Measurements from ENCODE around the gene KCNMA1.
"Not testable (repeated sequence)": the region's sequence is repeated elsewhere in the genome, so short reads cannot be mapped to it uniquely, and the experiment has no call there.

Gene KCNMA1

DNA sequence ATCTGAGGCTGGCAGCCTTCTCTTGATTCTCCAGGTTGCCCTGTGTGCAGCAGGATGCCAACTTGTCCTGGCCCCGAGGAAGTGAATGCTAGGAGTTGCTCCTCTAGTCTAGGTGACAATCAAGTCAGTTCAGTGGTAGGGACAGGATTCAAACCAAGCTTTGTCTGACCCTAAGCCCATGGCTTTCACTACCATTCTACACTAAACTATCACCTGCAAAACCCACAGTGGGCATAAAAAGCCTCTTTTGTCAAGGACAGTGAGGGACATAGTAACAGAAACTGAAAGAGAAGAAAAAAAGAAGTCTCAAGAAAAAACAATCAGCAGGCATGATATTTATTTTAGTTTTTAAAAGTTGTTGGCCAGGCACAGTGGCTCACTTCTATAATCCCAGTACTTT lies 33.5 kb downstream of the KCNMA1 start:
- DNase-seq (ENCODE audit: low spot score): no peak

DNA sequence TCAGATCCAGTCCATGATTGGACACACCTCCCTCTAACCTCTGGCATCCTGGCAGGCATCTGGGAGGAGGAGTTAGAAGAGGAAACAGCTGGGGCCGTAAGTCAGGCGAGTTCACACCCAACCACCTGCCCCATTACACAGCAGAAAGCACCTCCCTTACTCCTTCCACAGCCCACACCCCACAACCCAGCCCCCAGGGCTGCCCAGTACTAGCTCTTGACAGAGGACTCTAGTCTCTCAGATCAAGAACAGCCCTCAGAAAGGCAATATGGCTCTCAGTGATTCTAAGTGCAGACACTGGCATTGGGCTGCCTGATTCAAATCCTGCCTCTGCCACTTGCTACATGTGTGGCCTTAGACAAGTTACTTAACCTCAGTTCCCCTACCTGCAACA lies 34.1 kb downstream of the KCNMA1 start:
- no peak for DNase-seq (ENCODE audit: low spot score)

DNA sequence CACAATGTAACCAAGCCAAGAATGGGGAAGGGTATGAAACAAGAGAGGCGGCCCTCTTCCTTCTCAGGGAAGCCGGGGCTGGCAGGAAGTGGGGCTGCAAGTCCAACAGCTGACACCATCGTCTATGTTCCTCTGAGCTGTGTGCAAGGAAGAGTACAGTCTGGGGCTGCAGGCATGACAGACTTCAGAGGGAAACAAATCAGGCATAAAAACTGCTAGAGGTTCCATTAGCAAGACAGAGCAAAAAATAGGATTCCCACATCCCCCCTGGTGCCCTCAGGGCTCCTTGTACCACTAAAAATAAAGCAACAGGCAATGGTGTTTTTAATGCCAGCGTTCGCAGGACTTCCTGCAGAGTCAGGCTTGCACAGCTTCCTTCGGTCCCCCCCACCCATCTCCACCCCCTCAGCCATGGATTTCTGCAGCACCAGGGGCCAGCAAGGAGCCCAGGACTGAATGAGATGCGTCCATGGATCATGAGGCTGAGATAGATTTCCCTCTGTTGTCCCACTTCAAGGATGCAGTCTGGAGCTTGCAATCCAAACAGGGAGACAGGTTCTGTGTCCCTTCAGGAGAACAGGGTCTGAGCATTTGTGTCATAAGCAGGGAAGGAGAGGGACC lies 34.6 kb downstream of the KCNMA1 start:
- DNase-seq (ENCODE audit: low spot score): no peak

DNA sequence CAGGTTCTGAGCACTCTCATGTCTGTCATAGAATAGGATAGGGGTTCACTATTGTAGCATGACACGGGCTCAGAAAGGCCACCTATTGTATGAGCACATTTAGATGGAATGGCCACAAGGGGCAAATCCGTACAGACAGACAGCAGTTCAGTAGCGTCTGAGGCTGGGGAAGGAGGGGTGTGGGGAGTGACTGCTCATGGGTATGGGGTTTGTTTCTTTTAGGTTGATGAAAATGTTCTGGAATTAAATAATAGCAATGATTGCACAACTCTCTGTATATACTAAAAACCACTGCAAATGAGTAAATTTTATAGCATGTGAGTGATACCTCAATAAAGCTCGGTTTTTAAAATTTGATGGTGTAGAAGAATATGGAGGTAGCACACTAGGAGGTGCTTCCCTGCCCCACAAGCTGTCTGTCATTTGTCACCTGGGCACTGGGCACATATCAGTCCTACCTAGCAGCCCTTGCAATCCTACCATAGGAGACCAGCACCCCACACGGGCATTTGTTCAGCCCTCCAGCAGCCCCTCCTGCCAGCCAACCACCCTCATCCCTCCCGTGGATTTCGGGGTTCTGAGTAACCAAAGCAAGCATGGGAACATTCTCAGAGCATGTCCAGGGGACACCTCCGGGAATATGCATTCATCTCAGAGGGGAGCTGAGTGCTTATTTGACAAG lies 35.2 kb downstream of the KCNMA1 start:
- DNase-seq (ENCODE audit: low spot score): no peak

DNA sequence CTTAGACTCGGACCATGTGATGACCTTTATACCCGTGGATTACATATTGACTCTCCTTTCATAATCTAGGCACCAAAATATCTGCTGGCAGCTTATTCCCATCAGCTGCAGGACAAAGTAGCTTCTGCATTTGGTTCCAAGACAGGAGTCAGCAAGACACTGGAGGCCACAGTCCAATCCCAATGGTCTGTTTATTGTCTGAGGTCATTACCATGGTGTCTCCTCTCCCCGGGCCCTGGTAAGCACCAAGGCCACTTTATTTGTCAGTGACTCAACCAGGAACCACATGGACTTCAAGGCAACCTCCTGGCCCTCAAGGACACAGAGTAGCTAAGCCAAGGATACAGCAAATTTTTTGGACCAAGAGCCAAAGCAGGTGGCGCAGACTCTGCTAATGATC lies 36.1 kb downstream of the KCNMA1 start:
- DNase-seq (ENCODE audit: low spot score): no peak

DNA sequence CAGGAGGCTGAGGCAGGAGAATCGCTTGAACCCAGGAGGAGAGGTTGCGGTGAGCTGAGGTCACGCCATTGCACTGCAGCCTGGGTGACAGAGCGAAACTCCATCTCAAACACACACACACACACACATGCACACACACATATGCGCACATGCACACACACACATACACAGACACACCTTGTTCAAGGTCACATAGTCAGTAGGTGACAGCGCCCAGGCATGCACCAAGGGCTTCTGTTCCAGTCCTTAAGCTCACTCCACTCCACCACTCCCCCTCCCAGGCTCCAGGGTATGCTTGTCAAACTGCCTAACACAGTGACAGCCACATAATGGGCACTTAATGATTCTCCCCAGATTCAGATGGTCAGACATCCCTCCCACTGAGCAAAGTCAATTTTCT lies 37.0 kb downstream of the KCNMA1 start:
- DNase-seq (ENCODE audit: low spot score): no peak

DNA sequence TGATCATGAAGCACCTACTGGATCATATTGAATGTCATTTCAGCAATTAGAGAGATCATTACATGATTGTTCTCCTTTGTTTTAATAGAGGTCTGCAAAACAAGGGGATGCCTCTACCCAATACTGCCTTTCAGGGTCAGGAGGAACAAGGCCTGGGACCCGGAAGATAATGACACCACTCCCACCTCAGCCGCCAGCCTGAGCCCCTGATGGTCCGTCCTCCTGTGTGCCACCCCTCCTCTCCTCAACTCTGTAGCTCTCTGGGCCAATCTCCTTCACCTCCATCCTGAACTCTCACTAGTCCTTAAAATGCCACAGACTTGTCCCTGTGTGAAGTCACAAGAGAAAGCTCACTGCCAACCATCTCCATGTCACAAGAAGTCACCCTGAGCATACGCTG lies 38.0 kb downstream of the KCNMA1 start:
- no peak for DNase-seq (ENCODE audit: low spot score)

DNA sequence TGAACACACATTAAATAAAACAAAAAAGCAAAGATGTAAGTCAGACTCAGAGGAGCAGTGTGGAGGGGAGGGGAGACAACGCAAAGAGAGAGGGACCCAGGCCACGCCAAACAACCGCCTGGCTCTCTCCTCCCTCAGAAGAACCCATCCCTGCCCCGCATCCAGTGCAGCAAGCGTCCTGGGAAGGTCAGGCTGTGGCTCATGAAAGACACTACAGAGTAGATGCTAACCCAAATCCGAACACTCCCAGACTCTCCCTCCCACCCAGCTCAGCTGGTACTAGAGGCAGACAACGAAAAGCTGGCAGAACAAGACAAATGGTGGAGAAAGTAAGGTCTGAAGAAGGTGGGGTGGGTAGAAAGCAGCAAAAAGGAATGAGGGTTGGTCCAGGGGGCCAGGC lies 39.0 kb downstream of the KCNMA1 start:
- DNase-seq (ENCODE audit: low spot score): no peak

DNA sequence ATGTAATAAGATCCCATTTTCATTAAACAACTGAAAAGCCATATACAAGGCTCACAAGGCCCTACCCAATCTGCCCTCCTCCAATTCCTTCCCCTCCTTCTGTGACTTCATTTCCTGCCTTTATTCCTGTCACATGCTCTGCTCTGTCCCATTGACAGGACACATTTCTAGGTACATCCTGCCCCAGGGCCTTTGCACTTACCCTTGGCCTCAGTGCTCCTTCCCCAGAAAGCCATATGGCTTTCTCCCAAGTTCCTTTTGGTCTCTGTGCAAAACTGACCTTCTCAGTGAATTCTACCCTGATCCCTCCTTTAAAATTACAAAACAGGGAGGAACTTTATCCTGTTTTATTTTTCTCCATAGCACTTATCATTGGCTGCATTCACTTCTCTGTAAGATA lies 40.0 kb downstream of the KCNMA1 start:
- no peak for DNase-seq (ENCODE audit: low spot score)

DNA sequence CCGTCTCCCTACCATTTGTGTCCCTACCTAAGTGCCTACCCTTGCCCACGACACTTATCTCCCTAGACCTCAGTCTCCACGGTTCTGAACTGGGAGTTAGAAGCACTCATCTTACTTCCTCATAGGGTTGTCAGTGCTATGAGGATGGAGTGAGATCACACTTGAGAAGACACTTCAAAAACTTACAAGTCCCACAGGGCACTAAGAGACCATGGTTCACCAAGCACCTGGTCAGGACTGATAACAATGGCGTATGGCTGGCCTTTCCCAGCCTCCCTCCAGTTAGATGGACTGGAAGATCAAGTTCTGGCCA lies 43.2 kb downstream of the KCNMA1 start:
- no peak for DNase-seq (ENCODE audit: low spot score)

DNA sequence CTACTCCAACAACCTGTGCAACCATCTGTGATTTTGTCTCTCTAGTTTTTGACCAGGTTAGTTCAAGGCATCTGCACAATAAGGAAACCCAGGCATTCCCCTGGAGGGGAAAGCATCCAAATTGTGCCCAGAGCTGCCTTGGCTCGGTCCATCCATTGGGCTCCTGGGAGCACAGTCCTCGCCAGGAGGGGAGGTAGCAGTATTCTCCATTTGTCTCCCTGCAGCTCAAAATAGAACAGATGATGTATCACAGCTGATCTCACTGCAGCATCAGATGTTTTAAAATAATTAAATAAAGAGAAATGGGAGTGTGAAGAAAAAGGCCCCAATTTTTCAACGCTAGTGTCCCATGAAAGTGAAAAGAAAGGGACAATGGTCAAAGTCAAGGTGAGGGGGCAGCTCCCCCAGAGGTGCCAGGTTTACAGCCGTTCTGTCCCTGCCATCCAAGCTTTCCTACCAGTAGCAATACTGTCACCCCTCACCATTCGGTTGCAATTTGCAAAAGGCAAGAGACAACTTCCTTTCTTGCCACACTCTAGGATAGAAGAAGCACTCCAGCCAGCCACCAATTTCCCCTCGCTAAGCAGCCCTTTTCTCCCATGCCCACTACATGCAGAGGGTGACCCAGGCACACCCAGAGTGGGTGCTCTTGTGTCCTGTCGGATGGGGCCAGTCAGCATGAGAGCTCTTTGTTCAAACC lies 43.7 kb downstream of the KCNMA1 start:
- DNase-seq (ENCODE audit: low spot score): no peak

DNA sequence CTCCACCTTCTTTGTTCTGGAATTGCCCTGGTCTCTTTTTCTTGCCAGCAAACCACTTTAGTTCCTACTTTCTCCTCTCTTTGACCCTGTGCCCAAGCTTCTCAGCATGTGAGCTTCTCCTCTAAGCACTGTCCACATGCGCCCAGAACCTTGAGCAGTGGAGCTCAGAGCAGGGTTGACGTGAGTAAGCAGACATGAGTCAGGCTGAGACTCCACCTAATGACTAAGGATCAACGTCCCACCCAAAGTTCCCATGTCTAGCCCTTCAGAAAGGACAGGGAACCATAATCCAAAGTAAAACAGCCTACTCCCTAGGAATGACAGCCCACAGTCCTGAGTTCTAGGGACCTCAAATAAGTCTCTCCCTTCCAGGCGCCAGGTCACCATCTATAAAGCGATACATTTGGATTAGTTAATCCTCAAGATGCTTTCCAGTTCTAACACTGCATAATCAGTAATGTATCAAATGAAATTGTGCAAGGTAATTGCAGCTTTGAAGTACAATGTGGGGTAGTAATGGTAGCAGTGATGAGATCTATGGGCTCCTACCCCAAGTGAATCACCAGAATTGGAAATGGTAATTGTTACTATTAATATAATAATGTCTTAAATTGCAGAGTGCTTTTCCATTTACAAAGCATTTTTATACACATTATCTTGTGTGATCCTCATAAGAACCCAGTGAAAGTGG lies 44.5 kb downstream of the KCNMA1 start:
- DNase-seq (ENCODE audit: low spot score): no peak

DNA sequence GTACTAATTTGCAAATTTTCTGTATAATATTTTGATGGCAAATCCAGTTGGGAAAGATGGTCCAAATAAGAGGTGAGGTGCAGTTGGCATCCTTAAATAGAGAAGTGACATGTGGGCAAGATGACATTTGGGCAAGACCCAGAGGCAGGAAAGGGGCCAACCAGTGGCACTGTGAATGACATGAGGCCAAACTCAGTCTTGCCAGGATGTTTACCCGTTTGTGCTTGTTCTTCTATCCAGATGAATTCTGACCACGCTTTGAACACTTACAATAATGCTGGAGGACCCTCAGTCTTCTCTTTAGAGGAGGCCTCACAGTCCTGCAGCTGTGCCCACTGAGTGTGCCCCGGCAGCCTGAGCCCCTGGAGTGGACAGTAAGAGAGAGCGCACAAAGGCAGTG lies 45.1 kb downstream of the KCNMA1 start:
- DNase-seq (ENCODE audit: low spot score): no peak

DNA sequence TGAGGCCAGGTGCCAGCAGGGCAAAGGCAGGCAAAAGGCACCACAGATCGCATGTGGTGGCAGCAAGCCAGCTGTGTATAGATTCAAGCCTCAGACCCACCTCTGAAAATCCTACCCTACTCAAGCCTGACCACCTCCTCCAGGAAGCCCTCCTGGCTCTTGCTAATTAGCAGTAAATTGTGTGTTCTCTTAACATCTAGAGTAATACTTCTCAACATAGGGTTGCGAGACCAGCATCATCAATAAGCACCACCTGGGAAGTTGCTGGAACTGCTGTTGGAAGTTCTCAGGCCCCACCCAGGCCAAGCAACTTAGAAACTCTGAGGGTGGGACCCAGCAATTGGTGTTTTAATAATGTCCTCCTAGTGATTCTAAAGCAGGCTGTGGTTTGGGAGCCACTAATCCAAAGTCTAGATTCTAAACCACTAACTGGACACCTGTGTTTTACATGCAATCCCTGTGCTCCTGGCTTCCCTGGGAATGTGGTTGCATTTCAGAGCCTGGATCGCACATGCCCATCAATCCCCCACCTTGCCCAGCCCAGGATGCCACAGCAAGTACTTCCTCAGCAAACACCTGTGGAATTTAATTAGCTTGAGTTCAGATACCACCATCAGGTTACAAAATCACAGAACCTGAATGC lies 46.2 kb downstream of the KCNMA1 start:
- DNase-seq (ENCODE audit: low spot score): no peak

DNA sequence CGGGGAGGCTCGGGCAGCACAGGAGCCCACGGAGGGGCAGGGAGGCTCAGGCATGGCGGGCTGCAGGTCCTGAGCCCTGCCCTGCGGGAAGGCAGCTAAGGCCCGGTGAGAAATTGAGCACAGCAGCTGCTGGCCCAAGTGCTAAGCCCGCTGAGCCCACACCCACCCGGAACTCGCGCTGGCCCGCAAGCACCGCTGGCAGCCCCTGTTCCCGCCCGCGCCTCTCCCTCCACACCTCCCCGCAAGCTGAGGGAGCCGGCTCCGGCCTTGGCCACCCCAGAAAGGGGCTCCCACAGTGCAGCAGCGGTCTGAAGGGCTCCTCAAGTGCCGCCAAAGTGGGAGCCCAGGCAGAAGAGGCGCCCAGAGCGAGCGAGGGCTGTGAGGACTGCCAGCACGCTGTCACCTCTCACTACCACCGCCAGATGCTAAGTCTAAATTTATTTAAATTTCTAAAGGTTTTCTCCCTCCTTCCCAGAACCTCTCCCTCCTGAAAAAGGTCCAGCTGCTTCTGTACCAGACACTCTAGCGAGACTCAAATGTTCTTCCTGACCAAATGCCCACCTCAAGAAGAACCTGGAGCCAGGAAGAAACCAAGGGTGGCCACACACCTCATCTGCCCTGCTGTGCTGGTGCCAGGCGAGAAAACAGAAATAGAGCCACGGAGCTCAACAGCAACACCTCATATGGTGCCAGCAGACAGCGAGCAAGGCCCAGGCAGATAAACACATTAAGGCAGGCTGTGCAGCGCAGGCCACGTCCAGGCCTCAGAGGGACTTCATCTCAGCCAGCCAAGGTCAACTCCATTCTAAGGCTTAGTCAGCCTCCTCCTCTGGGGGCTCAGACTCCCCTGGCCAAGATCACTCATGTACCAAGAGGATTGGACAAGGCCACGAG lies 47.0 kb downstream of the KCNMA1 start:
- DNase-seq (ENCODE audit: low spot score): no peak

DNA sequence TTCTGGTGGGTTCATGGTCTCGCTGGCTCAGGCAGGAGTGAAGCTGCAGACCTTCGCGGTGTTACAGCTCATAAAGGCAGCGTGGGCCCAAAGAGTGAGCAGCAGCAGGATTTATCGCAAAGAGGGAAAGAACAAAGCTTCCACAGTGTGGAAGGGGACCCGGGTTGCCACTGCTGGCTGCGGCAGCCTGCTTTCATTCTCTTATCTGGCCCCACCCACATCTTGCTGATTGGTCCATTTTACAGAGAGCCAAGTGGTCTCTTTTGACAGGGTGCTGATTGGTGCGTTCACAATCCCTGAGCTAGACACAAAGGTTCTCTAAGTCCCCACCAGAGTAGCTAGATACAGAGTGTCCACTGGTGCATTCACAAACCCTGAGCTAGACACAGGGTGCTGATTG lies 47.9 kb downstream of the KCNMA1 start:
- not testable (repeated sequence) for DNase-seq (ENCODE audit: low spot score)

DNA sequence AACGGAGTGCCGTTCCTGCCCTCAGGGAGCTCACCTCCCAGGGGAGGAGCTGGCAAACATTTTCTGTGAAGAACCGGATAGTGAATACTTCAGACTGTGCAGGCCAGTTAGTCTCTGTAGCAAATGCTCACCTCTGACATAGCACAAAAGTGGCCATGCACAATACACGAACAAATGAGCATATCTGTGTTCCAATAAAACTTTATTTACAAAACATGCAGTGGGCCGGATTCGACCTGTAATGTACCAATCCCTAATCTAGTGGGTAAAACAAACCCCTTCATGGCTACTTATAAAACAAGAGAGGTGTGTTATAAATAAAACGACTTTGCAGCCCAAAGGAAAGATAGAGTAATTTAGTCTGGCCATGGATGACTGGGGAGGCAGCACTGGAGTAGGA lies 48.7 kb downstream of the KCNMA1 start:
- DNase-seq (ENCODE audit: low spot score): no peak

DNA sequence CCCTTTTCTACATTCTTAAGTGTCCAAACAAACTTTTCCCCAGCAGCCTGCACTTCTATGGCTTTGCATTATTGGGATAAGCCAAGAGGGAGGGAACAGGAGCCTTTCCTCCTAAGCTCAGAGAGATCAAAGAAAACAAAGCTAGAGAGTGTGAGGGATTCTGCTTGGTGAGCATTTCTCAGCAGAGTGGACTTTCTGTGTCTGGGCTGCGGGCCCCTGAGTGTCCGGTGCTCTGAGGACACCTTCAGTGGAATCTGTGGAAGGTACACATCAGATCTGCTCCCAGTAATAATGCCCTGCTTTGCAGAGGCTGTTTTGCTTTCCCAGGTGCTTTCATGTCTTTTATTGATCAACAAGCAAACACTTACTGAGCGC lies 50.2 kb downstream of the KCNMA1 start:
- DNase-seq (ENCODE audit: low spot score): no peak

DNA sequence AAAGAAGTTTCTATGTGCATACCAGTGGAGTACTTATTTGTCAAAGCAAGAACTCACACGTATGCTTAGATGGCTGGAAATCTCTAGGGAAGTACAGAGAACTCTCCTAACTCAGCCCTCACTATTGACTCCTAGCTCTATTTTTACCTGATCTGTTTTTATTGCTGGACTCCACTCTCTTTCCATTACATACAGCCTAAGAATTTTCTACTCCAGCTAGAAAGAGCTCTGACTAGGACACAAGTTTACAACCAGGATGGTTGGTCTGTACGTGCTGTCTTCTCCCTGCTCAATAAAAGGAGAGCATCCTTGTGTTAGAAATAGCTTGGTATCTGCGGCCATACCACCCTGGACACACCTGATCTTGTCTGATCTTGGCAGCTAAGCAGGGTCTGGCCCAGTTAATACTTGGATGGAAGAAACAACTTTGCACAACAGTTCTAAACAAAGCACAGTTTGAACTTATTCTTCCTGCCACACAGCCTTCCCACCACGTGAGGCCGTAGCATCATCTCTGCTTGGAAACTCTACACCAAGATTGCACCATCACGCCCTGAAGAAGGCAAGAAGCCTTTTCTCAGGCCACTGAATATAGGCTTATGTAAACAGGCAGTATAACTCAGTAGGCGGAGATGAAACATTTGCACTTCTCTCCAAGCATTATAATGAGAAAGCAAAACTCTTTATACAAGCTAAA lies 50.7 kb downstream of the KCNMA1 start:
- DNase-seq (ENCODE audit: low spot score): no peak

DNA sequence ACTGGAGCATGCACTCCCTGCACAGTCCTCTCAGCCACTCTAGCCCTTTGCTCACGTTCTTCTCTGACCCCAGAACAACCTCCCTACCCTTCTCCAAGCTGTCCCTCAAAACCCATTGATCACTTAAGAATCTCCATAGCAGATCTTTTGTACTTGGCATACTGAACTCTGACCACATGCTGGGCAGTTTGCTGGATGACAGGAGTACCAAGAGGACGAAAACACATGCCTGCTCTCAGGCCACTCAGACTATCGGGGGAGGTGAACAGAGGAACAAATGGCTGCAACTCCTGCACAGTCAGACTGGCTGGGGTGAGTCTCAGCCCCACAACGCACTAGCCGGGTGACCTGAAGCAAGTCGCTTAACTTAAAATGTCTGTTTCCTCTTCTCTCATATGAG lies 52.7 kb downstream of the KCNMA1 start:
- no peak for DNase-seq (ENCODE audit: low spot score)

DNA sequence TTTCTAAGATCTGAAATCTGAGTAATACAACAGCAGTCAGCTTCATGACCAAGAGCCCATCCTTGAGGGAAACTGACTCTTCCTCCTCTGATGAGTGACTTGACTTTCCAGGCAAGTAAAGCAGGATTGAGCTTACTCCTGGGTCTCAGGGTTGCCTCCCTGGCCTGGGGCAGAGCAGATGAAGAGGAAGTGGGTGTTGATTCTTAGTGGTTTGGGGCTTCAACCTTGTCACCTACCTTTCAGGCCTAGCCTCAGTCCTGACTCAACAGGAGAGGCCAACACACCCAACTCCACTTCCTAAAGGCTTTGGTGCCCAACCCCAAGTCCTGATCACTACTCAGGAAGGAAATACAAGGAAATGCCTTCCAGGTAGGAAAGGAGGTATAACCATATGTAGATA lies 54.1 kb downstream of the KCNMA1 start:
- DNase-seq (ENCODE audit: low spot score): no peak

All from germinal center (tissue), 1 donor.